Heart left ventricle (tissue), 13 donors: ENCODE data around the gene CCDC183.

Source experiments
- CTCF ChIP-seq, 12 donors: fragments of 200-600 bp; sonication (generic) in 4 of 12; IDR thresholded peaks; one replicate each; pipeline versions ENCODE4 v1.5.0 to v1.8.0; 2018 to 2022; ENCODE audit warnings: antibody characterized with exemption in 12 of 12, mild to moderate bottlenecking in 5 of 12
- POLR2A ChIP-seq, 2 donors: fragments of 450-650 bp; IDR thresholded peaks; one replicate each; pipeline ENCODE4 v1.6.1; 2017; ENCODE audit warnings: antibody characterized with exemption in 2 of 2, mild to moderate bottlenecking in 2 of 2, moderate library complexity in 2 of 2
- donor health status: ischemic (EF 13 %, LVEDD 7.1; RV severe dilation, severe dysfunction).
- donor health status: DM: no; HTN: yes; CAD: no.
- donor health status: DM: no; HTN: no; CAD: no.
- donor health status: ischemic (EF 25% LVEDD 6.9; RV normal size, moderate dysfunction).
- donor health status: ischemic (EF 25% LVEDD 5.7; RV mildly dilated, moderate dysfunction).
- donor health status: ischemic (EF 35%, LVEDD 5.7; RV mildly dilated, moderate dysfunction).
- donor health status: nonischemic (EF 11% LVEDD 7.7; RV severe dilation, severe dysfunction).
- donor health status: DM: yes; HTN: yes; CAD: no.
- donor health status: PGD.
- donor health status: ischemic (EF 29% LVEDD 5.4; RV normal size, mild dysfunction).
- donor health status: nonischemic (EF 23%, LVEDD 6.1; RV moderate dilation, normal function).

- no peak for TF ChIP-seq CTCF (IDR thresholded peaks at IDR 0.05)
- TF ChIP-seq POLR2A (IDR thresholded peaks at IDR 0.05): no peak
Measured at GRCh38 chr9:136779808-136780207, 16.3 kb upstream of the CCDC183 start.
